Measurements from ENCODE around the gene HSPB8. TPM values are rescaled to one million over a fixed set of nuclear protein-coding genes. Genes with fewer than 3 reads are reported as not detected.

HSPB8 gene
- total and polyA plus RNA-seq, 8 donors: 17.3 to 253 (median 59.6) TPM

- H3K27ac ChIP-seq: no peak overlapping the region
Measured at GRCh38 chr12:119154435-119154818, 24.3 kb upstream of the HSPB8 start.

GRCh38 chr12:119156401-119157044 lies 22.2 kb upstream of the HSPB8 start:
- H3K27me3 ChIP-seq: peaks cover 0 to 25% (median 10%) of the 10 kb centered on the region in 3 donors
- intact Hi-C loops (cut with DNase I; ENCODE audit: low total_unique reads): no loop called here
- no peaks in the 10 kb centered on the region for H3K36me3 ChIP-seq
- 55 to 83% (median 78%) methylated on average over 26 to 35 of the region's 35 CpGs for WGBS, 5 donors
- H3K4me3 ChIP-seq: no peak overlapping the region
- DNase-seq: no peak
- TF ChIP-seq POLR2A (IDR thresholded peaks at IDR 0.05) (no peak), POLR2AphosphoS5 (IDR thresholded peaks at IDR 0.05) (no peak), CTCF (IDR thresholded peaks at IDR 0.05) (no peak), EP300 (IDR thresholded peaks at IDR 0.05) (no peak)
- peaks cover 0 to 15% (median 8%) of the 10 kb centered on the region in 4 donors for H3K9me3 ChIP-seq
- H3K4me1 ChIP-seq: peaks cover 0 to 5% (median 0%) of the 10 kb centered on the region in 4 donors
- no peak overlapping the region for H3K27ac ChIP-seq

More at GRCh38 chr12:119154435-119154818, 24.3 kb upstream of the HSPB8 start:
- no peak for TF ChIP-seq POLR2AphosphoS5 (IDR thresholded peaks at IDR 0.05)
- no peak for TF ChIP-seq EP300 (IDR thresholded peaks at IDR 0.05)
- no peak for TF ChIP-seq CTCF (IDR thresholded peaks at IDR 0.05)
- no peak for TF ChIP-seq POLR2A (IDR thresholded peaks at IDR 0.05)
- no peak for DNase-seq
- WGBS, 5 donors: 62 to 69% (median 65%) methylated on average over 11 of the region's 11 CpGs
- intact Hi-C loops (cut with DNase I; ENCODE audit: low total_unique reads): no loop called here
- Histone ChIP-seq H3K4me3 (no peak overlapping the region), H3K36me3 (no peaks in the 10 kb centered on the region), H3K27me3 (peaks cover 0 to 25% (median 10%) of the 10 kb centered on the region in 3 donors), H3K9me3 (peaks cover 0 to 24% (median 17%) of the 10 kb centered on the region in 4 donors), H3K4me1 (peaks cover 0 to 5% (median 0%) of the 10 kb centered on the region in 4 donors)

- H3K27me3 ChIP-seq: peaks cover 0 to 24% (median 10%) of the 10 kb centered on the region in 3 donors
- H3K27ac ChIP-seq: peak overlapping the region in 1 of 5 donors; percentile 36
- DNase-seq: no peak
- peaks cover 0 to 9% (median 3%) of the 10 kb centered on the region in 4 donors for H3K9me3 ChIP-seq
- intact Hi-C loops (cut with DNase I; ENCODE audit: low total_unique reads): no loop called here
- TF ChIP-seq EP300 (IDR thresholded peaks at IDR 0.05) (no peak), POLR2A (IDR thresholded peaks at IDR 0.05) (no peak), CTCF (IDR thresholded peaks at IDR 0.05) (no peak), POLR2AphosphoS5 (IDR thresholded peaks at IDR 0.05) (no peak)
- H3K4me1 ChIP-seq: peaks cover 0 to 5% (median 0%) of the 10 kb centered on the region in 4 donors
- WGBS, 5 donors: 74 to 85% (median 82%) methylated on average over 5 to 6 of the region's 6 CpGs
- H3K36me3 ChIP-seq: no peaks in the 10 kb centered on the region
- no peak overlapping the region for H3K4me3 ChIP-seq
Measured at GRCh38 chr12:119157528-119157927, 21.2 kb upstream of the HSPB8 start.

GRCh38 chr12:119157978-119158377 lies 20.8 kb upstream of the HSPB8 start:
- no peak overlapping the region for H3K4me3 ChIP-seq
- WGBS, 5 donors: 78 to 91% (median 86%) methylated on average over 7 of the region's 7 CpGs

More at GRCh38 chr12:119157978-119158377, 20.8 kb upstream of the HSPB8 start:
- intact Hi-C loops (cut with DNase I; ENCODE audit: low total_unique reads): no loop called here
- peaks cover 0 to 5% (median 0%) of the 10 kb centered on the region in 4 donors for H3K4me1 ChIP-seq
- H3K27me3 ChIP-seq: peaks cover 0 to 20% (median 10%) of the 10 kb centered on the region in 3 donors
- H3K27ac ChIP-seq: peak overlapping the region in 1 of 5 donors; percentile 36
- peaks cover 0 to 9% (median 3%) of the 10 kb centered on the region in 4 donors for H3K9me3 ChIP-seq
- DNase-seq: no peak
- no peaks in the 10 kb centered on the region for H3K36me3 ChIP-seq
- TF ChIP-seq EP300 (IDR thresholded peaks at IDR 0.05) (no peak), CTCF (IDR thresholded peaks at IDR 0.05) (no peak), POLR2AphosphoS5 (IDR thresholded peaks at IDR 0.05) (no peak), POLR2A (IDR thresholded peaks at IDR 0.05) (no peak)
